K562 (cell line): ENCODE results near the gene MARCHF3. TPM values are rescaled to one million over a fixed set of nuclear protein-coding genes. Genes with fewer than 3 reads are reported as not detected.

Experiments used
- ATAC-seq: fragments of 200-7000 bp; cut with Tn5 transposase; 3 replicates; pipeline ENCODE4 v1.9.1; 2020; ENCODE audit warnings: moderate library complexity
- BruUV-seq: library from RNA; stranded (reverse); fragments of 400-500 nt; replicated peaks from 2 replicates; lab custom pipeline; 2021; lab: Mats Ljungman, UMichigan
- CTCF ChIA-PET: fragments of 300-600 bp; formaldehyde crosslinking; extraction: SDS; loops from one replicate; lab custom pipeline; 2021; ENCODE audit warnings: low intra/inter-chr PET ratio; lab: Yijun Ruan, JAX
- POLR2A ChIA-PET: fragments of 300-600, 350-650 bp; sonication (Branson Sonifier 250); formaldehyde crosslinking; extraction: SDS; loops from one replicate; lab custom pipeline; 2021; ENCODE audit warnings: antibody characterized with exemption, inconsistent platforms; lab: Yijun Ruan, JAX
- DNase-seq, 4 experiments: peaks; one replicate each; pipeline versions ENCODE4 v3.0.0 to v3.0.0-alpha.2; 2011 to 2018; ENCODE audit warnings: low spot score in 3 of 4, mixed read lengths in 3 of 4; ENCODE audit errors: extremely low read depth in 1 of 4
- FAIRE-seq: peaks from 2 replicates; lab custom pipeline; 2011; peaks lifted over from hg19 to GRCh38; lab: Jason Lieb, UNC
- H2AFZ ChIP-seq: 2 replicates; pipeline ENCODE4 v1.6.0; 2011; ENCODE audit warnings: low read depth, low read length, control low read depth, inconsistent platforms
- H3K27ac ChIP-seq: fragments of 200-600 bp; 3 replicates; pipeline ENCODE4 v1.8.0; 2011; ENCODE audit warnings: low read depth, mild to moderate bottlenecking, control low read depth, inconsistent platforms, low read length, moderate library complexity, mixed read lengths; ENCODE audit errors: extremely low read depth
- H3K27me3 ChIP-seq, 2 experiments: fragments of 300-600 bp in 1 of 2; 2 replicates in 1 of 2; 3 replicates in 1 of 2; pipeline versions ENCODE4 v1.6.0 to v1.8.0; 2011; ENCODE audit warnings: inconsistent platforms in 2 of 2, low read length in 2 of 2, mild to moderate bottlenecking in 1 of 2, mixed read lengths in 1 of 2, moderate library complexity in 1 of 2; ENCODE audit not compliant: control insufficient read depth in 2 of 2, insufficient read depth in 2 of 2
- H3K36me3 ChIP-seq: fragments of 300-600 bp; 3 replicates; pipeline ENCODE4 v1.8.0; 2011; ENCODE audit warnings: mild to moderate bottlenecking, low read length, inconsistent platforms; ENCODE audit not compliant: control insufficient read depth, insufficient read depth
- H3K4me1 ChIP-seq, 2 experiments: fragments of 200-600 bp in 1 of 2; replicated peaks in 1 of 2; 2 replicates in 1 of 2; 3 replicates in 1 of 2; pipeline versions ENCODE4 v1.5.1 to v1.8.0; 2011; ENCODE audit warnings: inconsistent platforms in 2 of 2, low read length in 2 of 2, mild to moderate bottlenecking in 1 of 2, mixed read lengths in 1 of 2, moderate library complexity in 1 of 2; ENCODE audit not compliant: control insufficient read depth in 2 of 2, insufficient read depth in 2 of 2
- H3K4me2 ChIP-seq: 2 replicates; pipeline ENCODE4 v1.6.1; 2011; ENCODE audit warnings: low read length, control low read depth, inconsistent platforms, mixed read lengths; ENCODE audit not compliant: insufficient read depth
- H3K4me3 ChIP-seq: fragments of 200-600 bp; sonication (generic), shearing (Covaris generic); 2 replicates; pipeline ENCODE4 v1.5.1; 2016; ENCODE audit warnings: control low read depth, inconsistent platforms
- H3K79me2 ChIP-seq: fragments of 200-600 bp; 3 replicates; pipeline ENCODE4 v1.8.0; 2011; ENCODE audit warnings: low read length, inconsistent platforms; ENCODE audit not compliant: control insufficient read depth, insufficient read depth
- H3K9ac ChIP-seq, 2 experiments: 2 replicates each; pipeline versions ENCODE4 v1.6.0 to v1.6.1; 2011; ENCODE audit warnings: low read depth in 2 of 2, low read length in 2 of 2, control low read depth in 1 of 2, inconsistent platforms in 1 of 2, mild to moderate bottlenecking in 1 of 2, mixed read lengths in 1 of 2; ENCODE audit not compliant: insufficient read depth in 1 of 2
- H3K9me1 ChIP-seq: one replicate; pipeline ENCODE4 v1.6.0; 2011; ENCODE audit warnings: inconsistent platforms, mild to moderate bottlenecking, low read length, moderate library complexity; ENCODE audit not compliant: control insufficient read depth, insufficient read depth
- H3K9me3 ChIP-seq: replicated peaks from 2 replicates; pipeline ENCODE4 v1.5.1; 2011; ENCODE audit warnings: low read depth, low read length, inconsistent platforms; ENCODE audit not compliant: control insufficient read depth, insufficient read depth
- H4K20me1 ChIP-seq: replicated peaks from 2 replicates; pipeline ENCODE4 v1.6.1; 2011; ENCODE audit warnings: low read length, inconsistent platforms, mixed read lengths; ENCODE audit not compliant: control insufficient read depth, insufficient read depth
- C11orf30 ChIP-seq: fragments of 450-650 bp; IDR thresholded peaks from 2 replicates; pipeline ENCODE4 v1.6.1; 2016; ENCODE audit warnings: low read depth, mild to moderate bottlenecking
- CXXC5 ChIP-seq: fragments of 250-450 bp; sonication (Bioruptor Pico); IDR thresholded peaks from 2 replicates; pipeline ENCODE4 v1.8.0; 2022; ENCODE audit warnings: inconsistent platforms, mild to moderate bottlenecking, moderate library complexity
- FOXJ3 ChIP-seq: sonication (generic); formaldehyde crosslinking; IDR thresholded peaks from 2 replicates; pipeline ENCODE4 v1.4.0; 2020; ENCODE audit warnings: mild to moderate bottlenecking, missing genetic modification reagents
- HNRNPL ChIP-seq: fragments of 200-400 bp; formaldehyde crosslinking; IDR thresholded peaks from 2 replicates; pipeline ENCODE4 v1.6.1; 2017; ENCODE audit warnings: low read depth, mild to moderate bottlenecking, low read length
- JUN ChIP-seq, 2 experiments: sonication (generic) in 1 of 2; formaldehyde crosslinking in 1 of 2; IDR thresholded peaks; 2 replicates each; pipeline versions ENCODE4 v1.6.1 to v1.8.0; 2012 to 2022; ENCODE audit warnings: borderline replicate concordance in 2 of 2, mild to moderate bottlenecking in 2 of 2, improper control_type of control experiment in 1 of 2, low read depth in 1 of 2, low read length in 1 of 2, missing genetic modification reagents in 1 of 2
- KLF1 ChIP-seq: fragments of 450-650 bp; IDR thresholded peaks from 2 replicates; pipeline ENCODE4 v1.6.1; 2016; ENCODE audit warnings: missing genetic modification characterization, missing compliant biosample characterization
- NCOR1 ChIP-seq: fragments of 450-650 bp; IDR thresholded peaks from 2 replicates; pipeline ENCODE4 v1.6.1; 2016; ENCODE audit warnings: mild to moderate bottlenecking, moderate library complexity
- SMARCB1 ChIP-seq: IDR thresholded peaks from 2 replicates; pipeline ENCODE4 v1.6.1; 2011; ENCODE audit warnings: improper control_type of control experiment, low read depth; ENCODE audit not compliant: insufficient read length
- SPI1 ChIP-seq: IDR thresholded peaks from 2 replicates; pipeline ENCODE4 v1.6.1; 2011; ENCODE audit warnings: low read depth, low read length, control low read depth, borderline replicate concordance
- YBX1 ChIP-seq: fragments of 450-650 bp; IDR thresholded peaks from 2 replicates; pipeline ENCODE4 v1.7.1; 2016; ENCODE audit warnings: mild to moderate bottlenecking
- ZKSCAN8 ChIP-seq: fragments of 200-800 bp; sonication (Bioruptor generic); IDR thresholded peaks from 2 replicates; pipeline ENCODE4 v1.6.1; 2016; ENCODE audit warnings: missing genetic modification characterization, missing compliant biosample characterization
- ZNF57 ChIP-seq: fragments of 450-650 bp; formaldehyde crosslinking; IDR thresholded peaks from 2 replicates; pipeline ENCODE4 v1.4.0; 2020; ENCODE audit warnings: mild to moderate bottlenecking, moderate library complexity
- ZNF75A ChIP-seq: fragments of 450-650 bp; formaldehyde crosslinking; IDR thresholded peaks from 2 replicates; pipeline ENCODE4 v1.4.0; 2020; ENCODE audit warnings: mild to moderate bottlenecking
- WGBS: fragments of 100-300 bp; shearing (Covaris generic); methylation state at CpG from one replicate; pipeline ENCODE4 v1.1.6; 2016; ENCODE audit warnings: low coverage, mixed read lengths; ENCODE audit not compliant: insufficient coverage; ENCODE audit errors: missing lambda C conversion rate; 5-methylcytosine and 5-hydroxymethylcytosine counted together
- in situ Hi-C: fragments of 300-500 bp; cut with MboI; formaldehyde crosslinking; loops from 4 replicates; pipeline ENCODE4 v1.15.0; 2018; ENCODE audit warnings: inconsistent platforms, mixed read lengths
- intact Hi-C: fragments of 100-400 bp; cut with micrococcal nuclease; formaldehyde crosslinking; loops from 2 replicates; pipeline ENCODE4 v1.14.2; 2022
- polyA plus RNA-seq, 8 experiments: library from polyadenylated mRNA; depleted of rRNA in 4 of 8; stranded (reverse) in 5 of 8; unstranded in 3 of 8; fragments of >200 nt; fragmentation: Nextera tagmentation in 2 of 8; fragmentation: Illumina TruSeq in 1 of 8; extraction: Ambion mirVana in 2 of 8; extraction: Trizol in 1 of 8; gene quantifications; 2 replicates each; pipeline versions ENCODE4 v1.2.1 to v1.2.3, GENCODE V29; 2011 to 2014; ENCODE audit warnings: inconsistent platforms in 1 of 8, missing spikeins in 1 of 8
- total RNA-seq, 7 experiments: library from RNA; depleted of rRNA in 6 of 7; stranded (reverse); fragments of >200 nt in 6 of 7; fragmentation: Illumina TruSeq in 2 of 7; extraction: Trizol in 2 of 7; gene quantifications; 2 replicates each; pipeline versions ENCODE4 v1.2.1 to v1.2.3, GENCODE V29; 2011 to 2021; ENCODE audit warnings: low replicate concordance in 1 of 7

Gene MARCHF3
- total and polyA plus RNA-seq, 9 of the 15 experiments (the other 6 are each of a cell fraction or from before 2014, with no cell fraction given): 5.6 to 37.4 (median 16.5) TPM

- H3K9ac ChIP-seq: no peak overlapping the region
- intact Hi-C loops (no loop called here), in situ Hi-C loops (no loop called here)
- 31% methylated on average over 1 of the region's 1 CpG for WGBS
- TF ChIP-seq JUN (IDR thresholded peaks at IDR 0.05; ENCODE audit: borderline replicate concordance, low read depth, low read length) (no peak), JUN (CRISPR knock-in tag; IDR thresholded peaks at IDR 0.05; ENCODE audit: borderline replicate concordance) (no peak), NCOR1 (0 out of 2 replicates have a peak, but pooled peaks have one; percentile 15), C11orf30 (no peak), ZKSCAN8 (CRISPR knock-in tag) (no peak), YBX1 (no peak), SMARCB1 (no peak), SPI1 (peak; percentile 59; the same call in 1 of the 2 replicates), ZNF57 (CRISPR knock-in tag) (no peak), CXXC5 (CRISPR knock-in tag) (no peak), KLF1 (tag) (no peak), ZNF75A (CRISPR knock-in tag) (no peak), HNRNPL (no peak), FOXJ3 (CRISPR knock-in tag) (no peak)
- no peaks in the 10 kb centered on the region for H3K27me3 ChIP-seq
- H3K9me1 ChIP-seq: no peaks in the 10 kb centered on the region
- DNase-seq (no peak), FAIRE-seq (no peak), ATAC-seq (0 out of 3 replicates have a peak, but pooled peaks have one; percentile 21)
- H3K79me2 ChIP-seq: peaks cover 89% of the 10 kb centered on the region
- ChIA-PET CTCF (no interaction called here), POLR2A (interaction anchor here (0.9 to 1.3 kb wide), 5 partner anchors 9 to 30 kb away, joined by 3 to 7 read pairs (median 3); partner anchors contain the start of gene MARCHF3)
- BruUV-seq: no TSS peak
- H3K4me3 ChIP-seq: no peak overlapping the region
- H4K20me1 ChIP-seq: peaks cover 4% of the 10 kb centered on the region; the same call in 1 of the 2 replicates
- no peak overlapping the region for H3K27ac ChIP-seq
- H3K36me3 ChIP-seq: no peaks in the 10 kb centered on the region; the same call in 2 of the 3 replicates
- no peak overlapping the region for H2AFZ ChIP-seq
- no peak overlapping the region for H3K4me2 ChIP-seq
- no peaks in the 10 kb centered on the region for H3K9me3 ChIP-seq
- H3K4me1 ChIP-seq: peaks cover 0 to 19% of the 10 kb centered on the region in 2 experiments; a peak in 3 of 5 replicates
Observed at GRCh38 chr5:127014573-127014972, 15.8 kb downstream of the MARCHF3 start.
